ENCODE data around the gene KLF16.
"Not testable (repeated sequence)": the region's sequence is repeated elsewhere in the genome, so short reads cannot be mapped to it uniquely, and the experiment has no call there.

DNA sequence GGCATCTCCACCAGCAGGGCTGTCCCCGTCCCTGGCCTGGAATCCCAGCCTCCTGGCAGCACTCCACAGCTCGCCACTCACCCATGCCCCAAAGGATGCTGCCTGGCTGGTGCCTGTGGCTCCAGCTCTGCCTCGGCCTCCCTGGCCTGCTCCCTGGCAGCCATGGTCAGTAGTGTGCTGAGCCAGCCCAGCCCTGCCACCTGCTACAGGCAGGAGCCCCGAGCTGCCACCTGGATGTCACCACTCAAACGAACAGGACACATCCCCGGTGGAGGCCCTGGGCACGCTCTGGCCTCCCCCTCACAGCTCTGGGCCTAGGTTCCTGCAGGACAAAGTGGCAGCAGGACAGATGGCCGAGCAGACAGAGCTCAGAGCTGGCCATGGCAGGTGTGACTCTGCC, 15.2 kb upstream of the KLF16 start:
- TF ChIP-seq, protein P1, sequence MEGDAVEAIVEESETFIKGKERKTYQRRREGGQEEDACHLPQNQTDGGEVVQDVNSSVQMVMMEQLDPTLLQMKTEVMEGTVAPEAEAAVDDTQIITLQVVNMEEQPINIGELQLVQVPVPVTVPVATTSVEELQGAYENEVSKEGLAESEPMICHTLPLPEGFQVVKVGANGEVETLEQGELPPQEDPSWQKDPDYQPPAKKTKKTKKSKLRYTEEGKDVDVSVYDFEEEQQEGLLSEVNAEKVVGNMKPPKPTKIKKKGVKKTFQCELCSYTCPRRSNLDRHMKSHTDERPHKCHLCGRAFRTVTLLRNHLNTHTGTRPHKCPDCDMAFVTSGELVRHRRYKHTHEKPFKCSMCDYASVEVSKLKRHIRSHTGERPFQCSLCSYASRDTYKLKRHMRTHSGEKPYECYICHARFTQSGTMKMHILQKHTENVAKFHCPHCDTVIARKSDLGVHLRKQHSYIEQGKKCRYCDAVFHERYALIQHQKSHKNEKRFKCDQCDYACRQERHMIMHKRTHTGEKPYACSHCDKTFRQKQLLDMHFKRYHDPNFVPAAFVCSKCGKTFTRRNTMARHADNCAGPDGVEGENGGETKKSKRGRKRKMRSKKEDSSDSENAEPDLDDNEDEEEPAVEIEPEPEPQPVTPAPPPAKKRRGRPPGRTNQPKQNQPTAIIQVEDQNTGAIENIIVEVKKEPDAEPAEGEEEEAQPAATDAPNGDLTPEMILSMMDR (IDR thresholded peaks at IDR 0.05) = not testable (repeated sequence)
- not testable (repeated sequence) for TF ChIP-seq POLR2A, POLR2AphosphoS5 (IDR thresholded peaks at IDR 0.05)
